ENCODE measurements around the gene ACAD10. TPM values are rescaled to one million over a fixed set of nuclear protein-coding genes. Genes with fewer than 3 reads are reported as not detected.

The ACAD10 gene
- total RNA-seq, 1 experiment from 2014 or later, result 30.8 TPM

DNA sequence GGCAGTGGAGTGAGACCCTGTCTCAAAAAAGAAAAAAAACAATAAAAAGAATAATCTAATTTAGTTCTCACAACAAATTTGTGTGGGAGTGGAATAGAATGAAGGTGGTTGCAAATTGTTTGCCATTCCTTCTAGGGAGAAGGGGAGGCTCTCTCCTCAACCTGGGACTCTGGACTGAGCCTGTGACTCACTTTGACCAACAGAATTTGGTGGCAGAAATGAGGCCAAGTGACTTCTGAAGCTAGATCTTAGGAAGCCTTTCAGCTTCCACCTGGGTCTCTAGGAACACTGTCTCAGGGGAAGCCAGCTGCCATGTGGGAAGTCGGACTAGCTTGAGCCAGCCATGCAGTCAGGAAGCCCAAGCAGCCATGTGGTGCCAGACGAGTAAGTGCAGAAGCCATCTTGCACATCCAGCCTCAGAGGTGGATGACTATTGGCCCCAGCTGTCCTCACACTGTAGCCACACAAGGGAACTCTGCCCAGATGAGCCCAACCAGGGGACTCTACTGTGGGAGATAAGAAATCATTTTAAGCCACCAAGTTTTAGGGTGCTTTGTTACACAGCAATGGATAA is 95.3 kb downstream of the ACAD10 start:
- no peak for ATAC-seq
- H3K27me3 ChIP-seq (ENCODE audit: control insufficient read depth, insufficient read depth, low read length), result no peaks in the 10 kb centered on the region
- BruUV-seq (replicated peaks), result no TSS peak
- H3K27ac ChIP-seq (ENCODE audit: low read length), result no peak overlapping the region
- no peaks in the 10 kb centered on the region for H3K9me3 ChIP-seq (ENCODE audit: control insufficient read depth, insufficient read depth, low read depth, low read length)
- CTCF ChIA-PET, result no interaction called here
- POLR2A ChIA-PET, result no interaction called here
- no peak overlapping the region for H3K4me3 ChIP-seq (ENCODE audit: low read depth in 2 of 2, low read length in 2 of 2)
- in situ Hi-C loops (cut with HindIII; ENCODE audit: low pct_unique_long_range_greater_than_20kb, low sequenced_read_pairs) (no loop called here), intact Hi-C loops (cut with micrococcal nuclease; ENCODE audit: unreplicated experiment) (no loop called here)
- no peak for DNase-seq (ENCODE audit: low read depth, low spot score)
- TF ChIP-seq, protein P1, sequence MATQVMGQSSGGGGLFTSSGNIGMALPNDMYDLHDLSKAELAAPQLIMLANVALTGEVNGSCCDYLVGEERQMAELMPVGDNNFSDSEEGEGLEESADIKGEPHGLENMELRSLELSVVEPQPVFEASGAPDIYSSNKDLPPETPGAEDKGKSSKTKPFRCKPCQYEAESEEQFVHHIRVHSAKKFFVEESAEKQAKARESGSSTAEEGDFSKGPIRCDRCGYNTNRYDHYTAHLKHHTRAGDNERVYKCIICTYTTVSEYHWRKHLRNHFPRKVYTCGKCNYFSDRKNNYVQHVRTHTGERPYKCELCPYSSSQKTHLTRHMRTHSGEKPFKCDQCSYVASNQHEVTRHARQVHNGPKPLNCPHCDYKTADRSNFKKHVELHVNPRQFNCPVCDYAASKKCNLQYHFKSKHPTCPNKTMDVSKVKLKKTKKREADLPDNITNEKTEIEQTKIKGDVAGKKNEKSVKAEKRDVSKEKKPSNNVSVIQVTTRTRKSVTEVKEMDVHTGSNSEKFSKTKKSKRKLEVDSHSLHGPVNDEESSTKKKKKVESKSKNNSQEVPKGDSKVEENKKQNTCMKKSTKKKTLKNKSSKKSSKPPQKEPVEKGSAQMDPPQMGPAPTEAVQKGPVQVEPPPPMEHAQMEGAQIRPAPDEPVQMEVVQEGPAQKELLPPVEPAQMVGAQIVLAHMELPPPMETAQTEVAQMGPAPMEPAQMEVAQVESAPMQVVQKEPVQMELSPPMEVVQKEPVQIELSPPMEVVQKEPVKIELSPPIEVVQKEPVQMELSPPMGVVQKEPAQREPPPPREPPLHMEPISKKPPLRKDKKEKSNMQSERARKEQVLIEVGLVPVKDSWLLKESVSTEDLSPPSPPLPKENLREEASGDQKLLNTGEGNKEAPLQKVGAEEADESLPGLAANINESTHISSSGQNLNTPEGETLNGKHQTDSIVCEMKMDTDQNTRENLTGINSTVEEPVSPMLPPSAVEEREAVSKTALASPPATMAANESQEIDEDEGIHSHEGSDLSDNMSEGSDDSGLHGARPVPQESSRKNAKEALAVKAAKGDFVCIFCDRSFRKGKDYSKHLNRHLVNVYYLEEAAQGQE (IDR thresholded peaks at IDR 0.05; ENCODE audit: insufficient read depth in 1 of 2, low read depth in 2 of 2, low read length in 1 of 2), result no peak
- TF ChIP-seq TCF7L2 (IDR thresholded peaks at IDR 0.05; ENCODE audit: low read depth, low read length) (no peak), CTCF (IDR thresholded peaks at IDR 0.05) (no peak), POLR2AphosphoS5 (IDR thresholded peaks at IDR 0.05; ENCODE audit: low read depth, low read length) (no peak), SIN3A (IDR thresholded peaks at IDR 0.05; ENCODE audit: borderline replicate concordance, insufficient read depth, low read depth, low read length) (no peak)
- no peaks in the 10 kb centered on the region for H3K36me3 ChIP-seq (ENCODE audit: control insufficient read depth, insufficient read depth, low read length)
- no peaks in the 10 kb centered on the region for H3K4me1 ChIP-seq (ENCODE audit: control insufficient read depth, insufficient read depth, low read length)

GRCh38 chr12:111783046-111783445 is 97.2 kb downstream of the ACAD10 start:
- Histone ChIP-seq H3K27ac (ENCODE audit: low read length) (no peak overlapping the region), H3K9me3 (ENCODE audit: control insufficient read depth, insufficient read depth, low read depth, low read length) (no peaks in the 10 kb centered on the region), H3K4me3 (ENCODE audit: low read depth in 2 of 2, low read length in 2 of 2) (no peak overlapping the region), H3K4me1 (ENCODE audit: control insufficient read depth, insufficient read depth, low read length) (no peaks in the 10 kb centered on the region), H3K36me3 (ENCODE audit: control insufficient read depth, insufficient read depth, low read length) (no peaks in the 10 kb centered on the region), H3K27me3 (ENCODE audit: control insufficient read depth, insufficient read depth, low read length) (no peaks in the 10 kb centered on the region)
- POLR2A ChIA-PET, result no interaction called here
- no peak for TF ChIP-seq POLR2AphosphoS5 (IDR thresholded peaks at IDR 0.05; ENCODE audit: low read depth, low read length)
- TF ChIP-seq, protein P1 (IDR thresholded peaks at IDR 0.05; ENCODE audit: insufficient read depth in 1 of 2, low read depth in 2 of 2, low read length in 1 of 2), result no peak
- intact Hi-C loops (cut with micrococcal nuclease; ENCODE audit: unreplicated experiment), result no loop called here
- no peak for ATAC-seq
- no peak for DNase-seq (ENCODE audit: low read depth, low spot score)
- CTCF ChIA-PET, result no interaction called here
- no TSS peak for BruUV-seq (replicated peaks)
- in situ Hi-C loops (cut with HindIII; ENCODE audit: low pct_unique_long_range_greater_than_20kb, low sequenced_read_pairs), result no loop called here
